ENCODE measurements around the gene IFIT3. TPM values are rescaled to one million over a fixed set of nuclear protein-coding genes. Genes with fewer than 3 reads are reported as not detected.

The IFIT3 gene
- total RNA-seq, 2 donors from 2014 or later = 2.3 to 3.9 TPM

- WGBS, 2 donors = 93 to 98% methylated on average over 3 of the region's 3 CpGs
- peaks cover 24% of the 10 kb centered on the region for H3K4me1 ChIP-seq
- no peaks in the 10 kb centered on the region for H3K27me3 ChIP-seq
- TF ChIP-seq, protein P1, sequence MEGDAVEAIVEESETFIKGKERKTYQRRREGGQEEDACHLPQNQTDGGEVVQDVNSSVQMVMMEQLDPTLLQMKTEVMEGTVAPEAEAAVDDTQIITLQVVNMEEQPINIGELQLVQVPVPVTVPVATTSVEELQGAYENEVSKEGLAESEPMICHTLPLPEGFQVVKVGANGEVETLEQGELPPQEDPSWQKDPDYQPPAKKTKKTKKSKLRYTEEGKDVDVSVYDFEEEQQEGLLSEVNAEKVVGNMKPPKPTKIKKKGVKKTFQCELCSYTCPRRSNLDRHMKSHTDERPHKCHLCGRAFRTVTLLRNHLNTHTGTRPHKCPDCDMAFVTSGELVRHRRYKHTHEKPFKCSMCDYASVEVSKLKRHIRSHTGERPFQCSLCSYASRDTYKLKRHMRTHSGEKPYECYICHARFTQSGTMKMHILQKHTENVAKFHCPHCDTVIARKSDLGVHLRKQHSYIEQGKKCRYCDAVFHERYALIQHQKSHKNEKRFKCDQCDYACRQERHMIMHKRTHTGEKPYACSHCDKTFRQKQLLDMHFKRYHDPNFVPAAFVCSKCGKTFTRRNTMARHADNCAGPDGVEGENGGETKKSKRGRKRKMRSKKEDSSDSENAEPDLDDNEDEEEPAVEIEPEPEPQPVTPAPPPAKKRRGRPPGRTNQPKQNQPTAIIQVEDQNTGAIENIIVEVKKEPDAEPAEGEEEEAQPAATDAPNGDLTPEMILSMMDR (IDR thresholded peaks at IDR 0.05) = no peak
- no peak for TF ChIP-seq POLR2A (IDR thresholded peaks at IDR 0.05)
- intact Hi-C loops (cut with DNase I) = no loop called here
- no peaks in the 10 kb centered on the region for H3K9me3 ChIP-seq
- H3K36me3 ChIP-seq (replicated peaks in 1 of 2; ENCODE audit: insufficient read depth in 1 of 2, low read depth in 2 of 2) = no peaks in the 10 kb centered on the region
- no peak overlapping the region for H3K27ac ChIP-seq
- no peak for ATAC-seq
- H3K4me3 ChIP-seq = no peak overlapping the region
- no peak for DNase-seq
Observed at GRCh38 chr10:89335226-89335625, 7.4 kb downstream of the IFIT3 start.

- TF ChIP-seq POLR2A (IDR thresholded peaks at IDR 0.05) = no peak
- TF ChIP-seq, protein P1 (IDR thresholded peaks at IDR 0.05) = no peak
- Histone ChIP-seq H3K27me3 (no peaks in the 10 kb centered on the region), H3K9me3 (no peaks in the 10 kb centered on the region), H3K4me1 (peaks cover 18% of the 10 kb centered on the region), H3K36me3 (replicated peaks in 1 of 2; ENCODE audit: insufficient read depth in 1 of 2, low read depth in 2 of 2) (no peaks in the 10 kb centered on the region), H3K27ac (no peak overlapping the region), H3K4me3 (no peak overlapping the region)
- ATAC-seq = no peak
- 89% methylated on average over 3 of the region's 3 CpGs for WGBS, 2 donors
- DNase-seq = no peak
- intact Hi-C loops (cut with DNase I) = no loop called here
Observed at GRCh38 chr10:89336241-89336640, 8.4 kb downstream of the IFIT3 start.

DNA sequence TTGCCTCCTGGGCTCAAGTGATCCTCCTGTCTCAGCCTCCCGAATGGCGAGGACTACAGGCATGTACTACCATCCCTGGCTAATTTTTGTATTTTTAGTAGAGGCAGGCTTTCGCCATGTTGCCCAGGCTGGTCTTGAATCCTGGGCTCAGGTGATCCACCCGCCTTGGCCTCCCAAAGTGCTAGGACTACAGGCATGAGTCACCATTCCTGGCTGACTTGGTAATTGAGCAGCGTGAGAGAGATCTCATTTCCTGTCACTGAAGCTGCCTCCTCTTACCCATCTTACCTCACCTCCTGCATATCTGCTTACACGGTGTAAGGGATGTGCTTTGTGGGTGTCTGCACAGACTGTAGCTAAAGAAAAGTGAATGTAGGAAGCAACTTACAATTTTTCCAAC, 9.7 kb downstream of the IFIT3 start:
- Histone ChIP-seq H3K4me3 (no peak overlapping the region), H3K9me3 (no peaks in the 10 kb centered on the region), H3K4me1 (peaks cover 17% of the 10 kb centered on the region), H3K27me3 (no peaks in the 10 kb centered on the region), H3K27ac (no peak overlapping the region), H3K36me3 (replicated peaks in 1 of 2; ENCODE audit: insufficient read depth in 1 of 2, low read depth in 2 of 2) (no peaks in the 10 kb centered on the region)
- TF ChIP-seq, protein P1 (IDR thresholded peaks at IDR 0.05) = no peak
- no peak for TF ChIP-seq POLR2A (IDR thresholded peaks at IDR 0.05)
- DNase-seq (no peak), ATAC-seq (no peak)
- 87 to 91% methylated on average over 6 of the region's 6 CpGs for WGBS, 2 donors
- intact Hi-C loops (cut with DNase I) = no loop called here

- Histone ChIP-seq H3K4me3 (no peak overlapping the region), H3K27ac (no peak overlapping the region), H3K4me1 (peaks cover 4% of the 10 kb centered on the region), H3K36me3 (replicated peaks in 1 of 2; ENCODE audit: insufficient read depth in 1 of 2, low read depth in 2 of 2) (no peaks in the 10 kb centered on the region), H3K27me3 (no peaks in the 10 kb centered on the region), H3K9me3 (no peaks in the 10 kb centered on the region)
- TF ChIP-seq POLR2A (IDR thresholded peaks at IDR 0.05) = no peak
- TF ChIP-seq, protein P1 (IDR thresholded peaks at IDR 0.05) = no peak
- ATAC-seq (no peak), DNase-seq (no peak)
- intact Hi-C loops (cut with DNase I) = no loop called here
- 91 to 93% methylated on average over 3 of the region's 3 CpGs for WGBS, 2 donors
Observed at GRCh38 chr10:89338713-89339112, 10.9 kb downstream of the IFIT3 start.

DNA sequence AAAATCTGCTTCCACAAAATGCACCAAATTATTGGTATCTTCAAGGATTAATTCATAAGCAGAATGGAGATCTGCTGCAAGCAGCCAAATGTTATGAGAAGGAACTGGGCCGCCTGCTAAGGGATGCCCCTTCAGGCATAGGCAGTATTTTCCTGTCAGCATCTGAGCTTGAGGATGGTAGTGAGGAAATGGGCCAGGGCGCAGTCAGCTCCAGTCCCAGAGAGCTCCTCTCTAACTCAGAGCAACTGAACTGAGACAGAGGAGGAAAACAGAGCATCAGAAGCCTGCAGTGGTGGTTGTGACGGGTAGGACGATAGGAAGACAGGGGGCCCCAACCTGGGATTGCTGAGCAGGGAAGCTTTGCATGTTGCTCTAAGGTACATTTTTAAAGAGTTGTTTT, 12.1 kb downstream of the IFIT3 start:
- intact Hi-C loops (cut with DNase I) = no loop called here
- no peaks in the 10 kb centered on the region for H3K27me3 ChIP-seq
- no peak overlapping the region for H3K4me3 ChIP-seq
- H3K36me3 ChIP-seq (replicated peaks in 1 of 2; ENCODE audit: insufficient read depth in 1 of 2, low read depth in 2 of 2) = no peaks in the 10 kb centered on the region
- H3K27ac ChIP-seq = no peak overlapping the region
- 84 to 90% methylated on average over 3 to 4 of the region's 4 CpGs for WGBS, 2 donors
- DNase-seq (no peak), ATAC-seq (no peak)
- no peaks in the 10 kb centered on the region for H3K9me3 ChIP-seq
- no peaks in the 10 kb centered on the region for H3K4me1 ChIP-seq
- TF ChIP-seq, protein P1 (IDR thresholded peaks at IDR 0.05) = no peak
- TF ChIP-seq POLR2A (IDR thresholded peaks at IDR 0.05) = no peak

Measured in body of pancreas (tissue), 4 donors.